ENCODE data around the gene EPO. TPM values are rescaled to one million over a fixed set of nuclear protein-coding genes. Genes with fewer than 3 reads are reported as not detected.

Gene EPO
- total and polyA plus RNA-seq, 4 donors: 1.3 to 22.9 (median 3.4) TPM

DNA sequence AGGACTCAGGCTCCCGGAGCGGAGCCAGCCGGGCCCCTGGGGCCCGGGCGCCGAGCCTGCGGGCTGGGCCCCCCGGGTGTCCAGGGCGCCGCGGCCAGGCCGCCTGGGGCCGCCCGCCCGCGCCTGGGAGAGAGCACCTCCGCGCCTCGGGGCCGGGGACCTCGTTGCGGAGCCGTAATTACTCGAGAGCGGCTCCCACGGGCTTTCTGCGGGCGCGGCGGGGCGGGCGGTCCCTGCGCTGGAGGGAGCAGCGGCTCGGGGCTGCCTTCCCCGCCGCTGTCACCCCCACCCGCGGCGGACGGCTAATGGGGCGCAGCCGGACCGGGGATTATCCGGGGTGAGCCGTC lies 45.2 kb upstream of the EPO start:
- DNase-seq (ENCODE audit: low spot score): no peak
- under 1% methylated on average over 46 of the region's 46 CpGs for WGBS
- Histone ChIP-seq H3K9ac (ENCODE audit: low read depth in 1 of 2, low read length in 2 of 2) (peak overlapping the region in 1 of 2 donors; percentile 77), H3K27ac (ENCODE audit: low read depth in 1 of 2, low read length in 2 of 2) (peak overlapping the region; percentile 94 to 100), H3K36me3 (ENCODE audit: control insufficient read depth in 4 of 4, insufficient read depth in 3 of 4, low read depth in 1 of 4, low read length in 3 of 4) (peaks cover 9 to 26% (median 14%) of the 10 kb centered on the region in 4 donors), H3K4me1 (ENCODE audit: control insufficient read depth in 4 of 4, insufficient read depth in 4 of 4, low read length in 3 of 4) (peaks cover 0 to 11% (median 8%) of the 10 kb centered on the region in 4 donors), H3K4me3 (ENCODE audit: low read depth in 1 of 3, low read length in 3 of 3) (peak overlapping the region; percentile 81 to 92 (median 91)), H3K9me3 (ENCODE audit: control insufficient read depth in 4 of 4, low read length in 3 of 4) (no peaks in the 10 kb centered on the region), H3K27me3 (ENCODE audit: control insufficient read depth in 4 of 4, insufficient read depth in 4 of 4, low read length in 3 of 4) (no peaks in the 10 kb centered on the region)
- TF ChIP-seq RAD21 (IDR thresholded peaks at IDR 0.05): no peak
- no peak for TF ChIP-seq SP1 (IDR thresholded peaks at IDR 0.05)
- no peak for TF ChIP-seq FOXA2 (IDR thresholded peaks at IDR 0.05)
- TF ChIP-seq GABPA (IDR thresholded peaks at IDR 0.05 in 1 of 2, conservative IDR thresholded peaks at IDR 0.05 in 1 of 2): no peak
- no peak for TF ChIP-seq HNF4G (IDR thresholded peaks at IDR 0.05)
- TF ChIP-seq, protein P1, sequence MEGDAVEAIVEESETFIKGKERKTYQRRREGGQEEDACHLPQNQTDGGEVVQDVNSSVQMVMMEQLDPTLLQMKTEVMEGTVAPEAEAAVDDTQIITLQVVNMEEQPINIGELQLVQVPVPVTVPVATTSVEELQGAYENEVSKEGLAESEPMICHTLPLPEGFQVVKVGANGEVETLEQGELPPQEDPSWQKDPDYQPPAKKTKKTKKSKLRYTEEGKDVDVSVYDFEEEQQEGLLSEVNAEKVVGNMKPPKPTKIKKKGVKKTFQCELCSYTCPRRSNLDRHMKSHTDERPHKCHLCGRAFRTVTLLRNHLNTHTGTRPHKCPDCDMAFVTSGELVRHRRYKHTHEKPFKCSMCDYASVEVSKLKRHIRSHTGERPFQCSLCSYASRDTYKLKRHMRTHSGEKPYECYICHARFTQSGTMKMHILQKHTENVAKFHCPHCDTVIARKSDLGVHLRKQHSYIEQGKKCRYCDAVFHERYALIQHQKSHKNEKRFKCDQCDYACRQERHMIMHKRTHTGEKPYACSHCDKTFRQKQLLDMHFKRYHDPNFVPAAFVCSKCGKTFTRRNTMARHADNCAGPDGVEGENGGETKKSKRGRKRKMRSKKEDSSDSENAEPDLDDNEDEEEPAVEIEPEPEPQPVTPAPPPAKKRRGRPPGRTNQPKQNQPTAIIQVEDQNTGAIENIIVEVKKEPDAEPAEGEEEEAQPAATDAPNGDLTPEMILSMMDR (IDR thresholded peaks at IDR 0.05; ENCODE audit: low read depth, low read length, missing input control): no peak
- no peak for TF ChIP-seq EGR1 (IDR thresholded peaks at IDR 0.05; ENCODE audit: low read depth in 2 of 2)
- TF ChIP-seq, protein P2, sequence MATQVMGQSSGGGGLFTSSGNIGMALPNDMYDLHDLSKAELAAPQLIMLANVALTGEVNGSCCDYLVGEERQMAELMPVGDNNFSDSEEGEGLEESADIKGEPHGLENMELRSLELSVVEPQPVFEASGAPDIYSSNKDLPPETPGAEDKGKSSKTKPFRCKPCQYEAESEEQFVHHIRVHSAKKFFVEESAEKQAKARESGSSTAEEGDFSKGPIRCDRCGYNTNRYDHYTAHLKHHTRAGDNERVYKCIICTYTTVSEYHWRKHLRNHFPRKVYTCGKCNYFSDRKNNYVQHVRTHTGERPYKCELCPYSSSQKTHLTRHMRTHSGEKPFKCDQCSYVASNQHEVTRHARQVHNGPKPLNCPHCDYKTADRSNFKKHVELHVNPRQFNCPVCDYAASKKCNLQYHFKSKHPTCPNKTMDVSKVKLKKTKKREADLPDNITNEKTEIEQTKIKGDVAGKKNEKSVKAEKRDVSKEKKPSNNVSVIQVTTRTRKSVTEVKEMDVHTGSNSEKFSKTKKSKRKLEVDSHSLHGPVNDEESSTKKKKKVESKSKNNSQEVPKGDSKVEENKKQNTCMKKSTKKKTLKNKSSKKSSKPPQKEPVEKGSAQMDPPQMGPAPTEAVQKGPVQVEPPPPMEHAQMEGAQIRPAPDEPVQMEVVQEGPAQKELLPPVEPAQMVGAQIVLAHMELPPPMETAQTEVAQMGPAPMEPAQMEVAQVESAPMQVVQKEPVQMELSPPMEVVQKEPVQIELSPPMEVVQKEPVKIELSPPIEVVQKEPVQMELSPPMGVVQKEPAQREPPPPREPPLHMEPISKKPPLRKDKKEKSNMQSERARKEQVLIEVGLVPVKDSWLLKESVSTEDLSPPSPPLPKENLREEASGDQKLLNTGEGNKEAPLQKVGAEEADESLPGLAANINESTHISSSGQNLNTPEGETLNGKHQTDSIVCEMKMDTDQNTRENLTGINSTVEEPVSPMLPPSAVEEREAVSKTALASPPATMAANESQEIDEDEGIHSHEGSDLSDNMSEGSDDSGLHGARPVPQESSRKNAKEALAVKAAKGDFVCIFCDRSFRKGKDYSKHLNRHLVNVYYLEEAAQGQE (IDR thresholded peaks at IDR 0.05): no peak
- TF ChIP-seq, protein P3, sequence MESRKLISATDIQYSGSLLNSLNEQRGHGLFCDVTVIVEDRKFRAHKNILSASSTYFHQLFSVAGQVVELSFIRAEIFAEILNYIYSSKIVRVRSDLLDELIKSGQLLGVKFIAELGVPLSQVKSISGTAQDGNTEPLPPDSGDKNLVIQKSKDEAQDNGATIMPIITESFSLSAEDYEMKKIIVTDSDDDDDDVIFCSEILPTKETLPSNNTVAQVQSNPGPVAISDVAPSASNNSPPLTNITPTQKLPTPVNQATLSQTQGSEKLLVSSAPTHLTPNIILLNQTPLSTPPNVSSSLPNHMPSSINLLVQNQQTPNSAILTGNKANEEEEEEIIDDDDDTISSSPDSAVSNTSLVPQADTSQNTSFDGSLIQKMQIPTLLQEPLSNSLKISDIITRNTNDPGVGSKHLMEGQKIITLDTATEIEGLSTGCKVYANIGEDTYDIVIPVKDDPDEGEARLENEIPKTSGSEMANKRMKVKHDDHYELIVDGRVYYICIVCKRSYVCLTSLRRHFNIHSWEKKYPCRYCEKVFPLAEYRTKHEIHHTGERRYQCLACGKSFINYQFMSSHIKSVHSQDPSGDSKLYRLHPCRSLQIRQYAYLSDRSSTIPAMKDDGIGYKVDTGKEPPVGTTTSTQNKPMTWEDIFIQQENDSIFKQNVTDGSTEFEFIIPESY (IDR thresholded peaks at IDR 0.05): no peak
- no peak for TF ChIP-seq TAF1 (conservative IDR thresholded peaks at IDR 0.05)

DNA sequence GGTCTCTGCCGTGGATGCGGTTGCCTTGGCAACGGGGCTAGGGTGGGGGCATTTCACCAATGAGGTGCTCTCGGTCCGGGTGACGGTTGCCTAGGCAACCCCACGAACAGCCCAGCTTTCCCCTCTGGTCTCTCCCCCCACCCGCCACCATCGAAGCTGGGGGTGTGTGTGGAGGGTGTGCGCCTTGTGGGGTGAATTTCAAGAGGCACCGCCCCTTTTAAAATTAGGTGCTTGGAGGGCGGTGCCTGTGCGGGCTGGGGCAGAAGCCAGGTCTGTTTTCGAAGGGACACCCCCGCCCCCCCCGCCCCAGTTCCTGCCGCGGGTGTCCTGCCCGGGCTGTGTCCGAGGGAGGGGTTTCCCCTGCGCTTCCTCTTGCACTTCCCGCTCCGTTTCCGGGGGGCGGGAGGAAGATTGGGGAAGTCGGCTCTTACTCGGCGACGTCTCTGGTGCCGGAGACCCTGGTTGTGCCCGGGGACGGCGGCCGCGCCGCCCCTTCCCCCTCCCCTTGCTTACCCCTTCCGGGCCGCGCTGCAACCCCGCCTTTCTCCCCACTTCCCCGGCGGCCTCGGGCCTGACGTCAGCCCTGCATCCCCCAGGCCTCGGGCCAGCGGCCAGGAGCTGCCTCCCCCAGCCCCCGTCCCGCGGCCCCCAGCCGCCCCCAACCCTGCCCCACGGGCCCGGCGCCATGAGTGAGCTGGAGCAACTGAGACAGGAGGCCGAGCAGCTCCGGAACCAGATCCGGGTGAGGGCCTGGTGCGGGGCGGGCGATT lies 44.5 kb upstream of the EPO start:
- WGBS: 5% methylated on average over 59 of the region's 59 CpGs
- Histone ChIP-seq H3K9me3 (ENCODE audit: control insufficient read depth in 4 of 4, low read length in 3 of 4) (no peaks in the 10 kb centered on the region), H3K36me3 (ENCODE audit: control insufficient read depth in 4 of 4, insufficient read depth in 3 of 4, low read depth in 1 of 4, low read length in 3 of 4) (peaks cover 9 to 27% (median 14%) of the 10 kb centered on the region in 4 donors), H3K27me3 (ENCODE audit: control insufficient read depth in 4 of 4, insufficient read depth in 4 of 4, low read length in 3 of 4) (no peaks in the 10 kb centered on the region), H3K4me3 (ENCODE audit: low read depth in 1 of 3, low read length in 3 of 3) (peak overlapping the region; percentile 6 to 92 (median 63)), H3K4me1 (ENCODE audit: control insufficient read depth in 4 of 4, insufficient read depth in 4 of 4, low read length in 3 of 4) (peaks cover 0 to 12% (median 8%) of the 10 kb centered on the region in 4 donors), H3K27ac (ENCODE audit: low read depth in 1 of 2, low read length in 2 of 2) (peak overlapping the region; percentile 94 to 100), H3K9ac (ENCODE audit: low read depth in 1 of 2, low read length in 2 of 2) (no peak overlapping the region)
- DNase-seq (ENCODE audit: low spot score): peak; percentile 76
- TF ChIP-seq GABPA (IDR thresholded peaks at IDR 0.05 in 1 of 2, conservative IDR thresholded peaks at IDR 0.05 in 1 of 2) (peak in 1 of 2 donors; percentile 57), YY1 (IDR thresholded peaks at IDR 0.05) (no peak), EGR1 (IDR thresholded peaks at IDR 0.05; ENCODE audit: low read depth in 2 of 2) (peak; percentile 76 to 79), JUND (IDR thresholded peaks at IDR 0.05) (no peak), SP1 (IDR thresholded peaks at IDR 0.05) (peak; percentile 35)
